K562 (cell line): ENCODE data around the gene ANAPC2. TPM values are rescaled to one million over a fixed set of nuclear protein-coding genes. Genes with fewer than 3 reads are reported as not detected.

Source experiments
- ATAC-seq: fragments of 200-7000 bp; cut with Tn5 transposase; 3 replicates; pipeline ENCODE4 v1.9.1; 2020; ENCODE audit warnings: moderate library complexity
- BruUV-seq: library from RNA; stranded (reverse); fragments of 400-500 nt; replicated peaks from 2 replicates; lab custom pipeline; 2021; lab: Mats Ljungman, UMichigan
- CTCF ChIA-PET: fragments of 300-600 bp; formaldehyde crosslinking; extraction: SDS; loops from one replicate; lab custom pipeline; 2021; ENCODE audit warnings: low intra/inter-chr PET ratio; lab: Yijun Ruan, JAX
- POLR2A ChIA-PET: fragments of 300-600, 350-650 bp; sonication (Branson Sonifier 250); formaldehyde crosslinking; extraction: SDS; loops from one replicate; lab custom pipeline; 2021; ENCODE audit warnings: antibody characterized with exemption, inconsistent platforms; lab: Yijun Ruan, JAX
- DNase-seq, 4 experiments: peaks; one replicate each; pipeline versions ENCODE4 v3.0.0 to v3.0.0-alpha.2; 2011 to 2018; ENCODE audit warnings: low spot score in 3 of 4, mixed read lengths in 3 of 4; ENCODE audit errors: extremely low read depth in 1 of 4
- FAIRE-seq: peaks from 2 replicates; lab custom pipeline; 2011; peaks lifted over from hg19 to GRCh38; lab: Jason Lieb, UNC
- H2AFZ ChIP-seq: 2 replicates; pipeline ENCODE4 v1.6.0; 2011; ENCODE audit warnings: low read depth, low read length, control low read depth, inconsistent platforms
- H3K27ac ChIP-seq: fragments of 200-600 bp; 3 replicates; pipeline ENCODE4 v1.8.0; 2011; ENCODE audit warnings: low read depth, mild to moderate bottlenecking, control low read depth, inconsistent platforms, low read length, moderate library complexity, mixed read lengths; ENCODE audit errors: extremely low read depth
- H3K27me3 ChIP-seq, 2 experiments: fragments of 300-600 bp in 1 of 2; 2 replicates in 1 of 2; 3 replicates in 1 of 2; pipeline versions ENCODE4 v1.6.0 to v1.8.0; 2011; ENCODE audit warnings: inconsistent platforms in 2 of 2, low read length in 2 of 2, mild to moderate bottlenecking in 1 of 2, mixed read lengths in 1 of 2, moderate library complexity in 1 of 2; ENCODE audit not compliant: control insufficient read depth in 2 of 2, insufficient read depth in 2 of 2
- H3K36me3 ChIP-seq: fragments of 300-600 bp; 3 replicates; pipeline ENCODE4 v1.8.0; 2011; ENCODE audit warnings: mild to moderate bottlenecking, low read length, inconsistent platforms; ENCODE audit not compliant: control insufficient read depth, insufficient read depth
- H3K4me1 ChIP-seq, 2 experiments: fragments of 200-600 bp in 1 of 2; replicated peaks in 1 of 2; 2 replicates in 1 of 2; 3 replicates in 1 of 2; pipeline versions ENCODE4 v1.5.1 to v1.8.0; 2011; ENCODE audit warnings: inconsistent platforms in 2 of 2, low read length in 2 of 2, mild to moderate bottlenecking in 1 of 2, mixed read lengths in 1 of 2, moderate library complexity in 1 of 2; ENCODE audit not compliant: control insufficient read depth in 2 of 2, insufficient read depth in 2 of 2
- H3K4me2 ChIP-seq: 2 replicates; pipeline ENCODE4 v1.6.1; 2011; ENCODE audit warnings: low read length, control low read depth, inconsistent platforms, mixed read lengths; ENCODE audit not compliant: insufficient read depth
- H3K4me3 ChIP-seq: fragments of 200-600 bp; sonication (generic), shearing (Covaris generic); 2 replicates; pipeline ENCODE4 v1.5.1; 2016; ENCODE audit warnings: control low read depth, inconsistent platforms
- H3K79me2 ChIP-seq: fragments of 200-600 bp; 3 replicates; pipeline ENCODE4 v1.8.0; 2011; ENCODE audit warnings: low read length, inconsistent platforms; ENCODE audit not compliant: control insufficient read depth, insufficient read depth
- H3K9ac ChIP-seq, 2 experiments: 2 replicates each; pipeline versions ENCODE4 v1.6.0 to v1.6.1; 2011; ENCODE audit warnings: low read depth in 2 of 2, low read length in 2 of 2, control low read depth in 1 of 2, inconsistent platforms in 1 of 2, mild to moderate bottlenecking in 1 of 2, mixed read lengths in 1 of 2; ENCODE audit not compliant: insufficient read depth in 1 of 2
- H3K9me1 ChIP-seq: one replicate; pipeline ENCODE4 v1.6.0; 2011; ENCODE audit warnings: inconsistent platforms, mild to moderate bottlenecking, low read length, moderate library complexity; ENCODE audit not compliant: control insufficient read depth, insufficient read depth
- H3K9me3 ChIP-seq: replicated peaks from 2 replicates; pipeline ENCODE4 v1.5.1; 2011; ENCODE audit warnings: low read depth, low read length, inconsistent platforms; ENCODE audit not compliant: control insufficient read depth, insufficient read depth
- H4K20me1 ChIP-seq: replicated peaks from 2 replicates; pipeline ENCODE4 v1.6.1; 2011; ENCODE audit warnings: low read length, inconsistent platforms, mixed read lengths; ENCODE audit not compliant: control insufficient read depth, insufficient read depth
- ARNT ChIP-seq, 2 experiments: fragments of 450-650 bp; IDR thresholded peaks; 2 replicates each; pipeline ENCODE4 v1.6.1; 2016; ENCODE audit warnings: mild to moderate bottlenecking in 1 of 2
- BACH1 ChIP-seq: fragments of 200-800 bp; sonication (Bioruptor generic); IDR thresholded peaks from 2 replicates; pipeline ENCODE4 v1.6.1; 2016; ENCODE audit warnings: missing genetic modification characterization, missing compliant biosample characterization
- ELF4 ChIP-seq: fragments of 450-650 bp; formaldehyde crosslinking; IDR thresholded peaks from 2 replicates; pipeline ENCODE4 v1.4.0; 2022; ENCODE audit warnings: missing genetic modification characterization
- HDAC3 ChIP-seq: fragments of 450-650 bp; IDR thresholded peaks from 2 replicates; pipeline ENCODE4 v1.6.1; 2018; ENCODE audit warnings: borderline replicate concordance, mild to moderate bottlenecking, moderate library complexity; ENCODE audit not compliant: partially characterized antibody
- HNRNPUL1 ChIP-seq: fragments of 200-400 bp; formaldehyde crosslinking; IDR thresholded peaks from 2 replicates; pipeline ENCODE4 v1.6.1; 2017; ENCODE audit warnings: low read length
- NR0B1 ChIP-seq: fragments of 450-650 bp; IDR thresholded peaks from one replicate; pipeline ENCODE4 v1.6.1; 2018; ENCODE audit warnings: mild to moderate bottlenecking, moderate library complexity; ENCODE audit not compliant: partially characterized antibody
- PCBP1 ChIP-seq: fragments of 200-400 bp; formaldehyde crosslinking; IDR thresholded peaks from 2 replicates; pipeline ENCODE4 v1.6.1; 2018; ENCODE audit warnings: mild to moderate bottlenecking, low read depth, low read length; ENCODE audit not compliant: poor library complexity, severe bottlenecking
- PPARD ChIP-seq: fragments of 250-450 bp; sonication (Bioruptor Pico); IDR thresholded peaks from 2 replicates; pipeline ENCODE4 v1.8.0; 2022; ENCODE audit warnings: inconsistent platforms, mild to moderate bottlenecking, moderate library complexity
- RBFOX2 ChIP-seq: fragments of 200-400 bp; formaldehyde crosslinking; IDR thresholded peaks from 2 replicates; pipeline ENCODE4 v1.6.1; 2017; ENCODE audit warnings: low read depth, mild to moderate bottlenecking, low read length, moderate library complexity
- SRSF1 ChIP-seq: fragments of 200-400 bp; formaldehyde crosslinking; IDR thresholded peaks from 2 replicates; pipeline ENCODE4 v1.6.1; 2017; ENCODE audit warnings: mild to moderate bottlenecking, low read depth, low read length, moderate library complexity
- TFAM ChIP-seq: fragments of 250-450 bp; sonication (Bioruptor Pico); conservative IDR thresholded peaks from 2 replicates; pipeline ENCODE4 v1.5.0; 2021; ENCODE audit warnings: mild to moderate bottlenecking, moderate library complexity
- ZC3H8 ChIP-seq: fragments of 450-650 bp; IDR thresholded peaks from 2 replicates; pipeline ENCODE4 v1.6.1; 2017
- ZNF134 ChIP-seq: fragments of 250-450 bp; sonication (Bioruptor Pico); conservative IDR thresholded peaks from 2 replicates; pipeline ENCODE4 v1.4.0; 2020
- ZNF449 ChIP-seq: fragments of 250-450 bp; sonication (Bioruptor Pico); IDR thresholded peaks from 2 replicates; pipeline ENCODE4 v1.8.0; 2022; ENCODE audit warnings: moderate library complexity, mild to moderate bottlenecking, inconsistent platforms
- ZNF551 ChIP-seq: fragments of 250-450 bp; sonication (Bioruptor Pico); IDR thresholded peaks from 2 replicates; pipeline ENCODE4 v1.5.0; 2021; ENCODE audit warnings: mild to moderate bottlenecking, moderate library complexity
- ZZZ3 ChIP-seq: fragments of 450-650 bp; IDR thresholded peaks from 2 replicates; pipeline ENCODE4 v1.6.1; 2016; ENCODE audit warnings: antibody characterized with exemption, mild to moderate bottlenecking, moderate library complexity
- WGBS: fragments of 100-300 bp; shearing (Covaris generic); methylation state at CpG from one replicate; pipeline ENCODE4 v1.1.6; 2016; ENCODE audit warnings: low coverage, mixed read lengths; ENCODE audit not compliant: insufficient coverage; ENCODE audit errors: missing lambda C conversion rate; 5-methylcytosine and 5-hydroxymethylcytosine counted together
- in situ Hi-C: fragments of 300-500 bp; cut with MboI; formaldehyde crosslinking; loops from 4 replicates; pipeline ENCODE4 v1.15.0; 2018; ENCODE audit warnings: inconsistent platforms, mixed read lengths
- intact Hi-C: fragments of 100-400 bp; cut with micrococcal nuclease; formaldehyde crosslinking; loops from 2 replicates; pipeline ENCODE4 v1.14.2; 2022
- polyA plus RNA-seq, 8 experiments: library from polyadenylated mRNA; depleted of rRNA in 4 of 8; stranded (reverse) in 5 of 8; unstranded in 3 of 8; fragments of >200 nt; fragmentation: Nextera tagmentation in 2 of 8; fragmentation: Illumina TruSeq in 1 of 8; extraction: Ambion mirVana in 2 of 8; extraction: Trizol in 1 of 8; gene quantifications; 2 replicates each; pipeline versions ENCODE4 v1.2.1 to v1.2.3, GENCODE V29; 2011 to 2014; ENCODE audit warnings: inconsistent platforms in 1 of 8, missing spikeins in 1 of 8
- total RNA-seq, 7 experiments: library from RNA; depleted of rRNA in 6 of 7; stranded (reverse); fragments of >200 nt in 6 of 7; fragmentation: Illumina TruSeq in 2 of 7; extraction: Trizol in 2 of 7; gene quantifications; 2 replicates each; pipeline versions ENCODE4 v1.2.1 to v1.2.3, GENCODE V29; 2011 to 2021; ENCODE audit warnings: low replicate concordance in 1 of 7
- TF ChIP-seq, protein P1 (sequence below), 2 experiments: fragments of 200-800 bp in 1 of 2; sonication (Bioruptor generic) in 1 of 2; sonication (generic) in 1 of 2; formaldehyde crosslinking in 1 of 2; IDR thresholded peaks in 1 of 2; conservative IDR thresholded peaks in 1 of 2; 2 replicates each; pipeline versions ENCODE4 v1.5.0 to v1.6.1; 2016 to 2020; ENCODE audit warnings: missing compliant biosample characterization in 1 of 2, missing genetic modification characterization in 1 of 2, missing genetic modification reagents in 1 of 2

ANAPC2 gene
- total and polyA plus RNA-seq, 9 of the 15 experiments (the other 6 are each of a cell fraction or from before 2014, with no cell fraction given), result 0.11 to 56.5 (median 17.1) TPM; not detected in 1

DNA sequence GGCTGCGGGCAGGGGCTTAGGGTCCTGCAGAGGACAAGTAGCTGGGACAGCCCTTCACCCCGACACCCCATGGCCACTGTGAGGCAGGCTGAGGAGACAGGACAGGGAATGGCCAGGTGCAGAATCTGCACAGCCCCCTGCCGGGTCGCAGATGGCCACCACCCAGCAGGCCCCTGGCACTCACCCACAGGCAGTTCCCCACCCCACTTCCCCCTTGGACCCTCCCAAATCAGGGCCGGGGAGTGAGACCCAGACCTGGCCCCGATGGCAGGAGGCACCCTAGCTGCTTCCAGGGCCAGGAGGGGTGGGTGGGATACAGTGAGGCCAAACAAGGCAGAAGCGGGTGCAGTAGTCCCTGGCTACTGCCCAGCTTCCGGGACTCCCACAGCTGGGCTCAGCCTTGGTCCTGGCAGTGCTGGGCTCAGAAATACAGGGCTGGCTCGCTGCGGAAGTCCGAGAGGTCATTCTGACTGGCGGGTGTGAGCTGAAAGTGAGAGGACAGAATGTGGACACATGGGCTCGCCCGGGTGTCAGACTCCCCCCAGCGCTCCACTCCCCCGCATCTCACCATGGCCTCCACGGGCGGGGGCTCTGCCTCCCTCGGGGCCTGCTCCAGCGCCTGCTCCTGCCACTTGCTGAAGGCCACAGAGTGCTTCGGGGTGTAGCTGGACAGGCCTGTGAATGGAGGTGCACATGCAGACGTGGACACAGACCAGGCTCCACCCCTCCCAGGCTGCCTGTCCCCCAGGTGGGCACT lies 3.5 kb upstream of the ANAPC2 start:
- ChIA-PET CTCF (no interaction called here), POLR2A (interaction anchor here (0.6 to 6.7 kb wide), 5 partner anchors 11 to 63 kb away, joined by 3 to 56 read pairs (median 3); partner anchors contain the start of genes NDOR1, TMEM203, TPRN and TUBB4B)
- Histone ChIP-seq H3K9me3 (no peaks in the 10 kb centered on the region), H3K36me3 (peaks cover 39% of the 10 kb centered on the region; the same call in 2 of the 3 replicates), H3K4me3 (no peak overlapping the region), H3K9me1 (no peaks in the 10 kb centered on the region), H3K4me1 (peaks cover 14 to 97% of the 10 kb centered on the region in 2 experiments), H3K27ac (no peak overlapping the region), H3K27me3 (no peaks in the 10 kb centered on the region), H4K20me1 (peaks cover 2% of the 10 kb centered on the region), H3K79me2 (peaks cover 47% of the 10 kb centered on the region), H2AFZ (no peak overlapping the region), H3K9ac (peak overlapping the region in 1 of 2 experiments; percentile 78; a peak in 2 of 4 replicates), H3K4me2 (no peak overlapping the region)
- 80% methylated on average over 12 of the region's 22 CpGs for WGBS
- intact Hi-C loops (no loop called here), in situ Hi-C loops (no loop called here)
- ATAC-seq (no peak), DNase-seq (no peak), FAIRE-seq (no peak)
- no TSS peak for BruUV-seq
- TF ChIP-seq HDAC3 (no peak), ZNF134 (no peak), ELF4 (CRISPR knock-in tag) (no peak), TFAM (CRISPR knock-in tag) (no peak), ZNF551 (CRISPR knock-in tag) (no peak), ZZZ3 (no peak), ZC3H8 (no peak), ZNF449 (CRISPR knock-in tag) (no peak), PPARD (CRISPR knock-in tag) (no peak), RBFOX2 (peak; percentile 51), ARNT (IDR thresholded peaks at IDR 0.05) (no peak), NR0B1 (no peak), PCBP1 (peak; percentile 54), SRSF1 (no peak), BACH1 (tag) (no peak), HNRNPUL1 (no peak)
- TF ChIP-seq, protein P1, sequence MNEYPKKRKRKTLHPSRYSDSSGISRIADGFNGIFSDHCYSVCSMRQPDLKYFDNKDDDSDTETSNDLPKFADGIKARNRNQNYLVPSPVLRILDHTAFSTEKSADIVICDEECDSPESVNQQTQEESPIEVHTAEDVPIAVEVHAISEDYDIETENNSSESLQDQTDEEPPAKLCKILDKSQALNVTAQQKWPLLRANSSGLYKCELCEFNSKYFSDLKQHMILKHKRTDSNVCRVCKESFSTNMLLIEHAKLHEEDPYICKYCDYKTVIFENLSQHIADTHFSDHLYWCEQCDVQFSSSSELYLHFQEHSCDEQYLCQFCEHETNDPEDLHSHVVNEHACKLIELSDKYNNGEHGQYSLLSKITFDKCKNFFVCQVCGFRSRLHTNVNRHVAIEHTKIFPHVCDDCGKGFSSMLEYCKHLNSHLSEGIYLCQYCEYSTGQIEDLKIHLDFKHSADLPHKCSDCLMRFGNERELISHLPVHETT (CRISPR knock-in tag; conservative IDR thresholded peaks at IDR 0.05 in 1 of 2, IDR thresholded peaks at IDR 0.05 in 1 of 2), result no peak
